Skin epidermis (tissue), 12 donors: ENCODE data around the gene HECW1.

ENCODE experiments used
- H3K27ac ChIP-seq, 21 experiments: fragments of 200-600 bp; sonication (generic) in 11 of 21; one replicate each; pipeline ENCODE4 v1.5.0; 2020; ENCODE audit warnings: mild to moderate bottlenecking in 3 of 21, inconsistent platforms in 2 of 21, moderate library complexity in 2 of 21
- H3K4me3 ChIP-seq, 7 experiments: fragments of 200-600 bp; sonication (generic) in 2 of 7; one replicate each; pipeline ENCODE4 v1.5.0; 2020; ENCODE audit warnings: inconsistent platforms in 2 of 7, mild to moderate bottlenecking in 2 of 7, moderate library complexity in 1 of 7

The HECW1 gene

GRCh38 chr7:43509906-43510305, 397.5 kb downstream of the HECW1 start:
- no peak overlapping the region for H3K27ac ChIP-seq
- no peak overlapping the region for H3K4me3 ChIP-seq

- no peak overlapping the region for H3K4me3 ChIP-seq
- no peak overlapping the region for H3K27ac ChIP-seq
Observed at GRCh38 chr7:43511029-43511428, 398.6 kb downstream of the HECW1 start.

GRCh38 chr7:43511769-43512515, 399.5 kb downstream of the HECW1 start:
- Histone ChIP-seq H3K27ac (no peak overlapping the region), H3K4me3 (no peak overlapping the region)

GRCh38 chr7:43513251-43513650, 400.8 kb downstream of the HECW1 start:
- H3K27ac ChIP-seq: no peak overlapping the region
- H3K4me3 ChIP-seq: no peak overlapping the region

GRCh38 chr7:43516581-43517342, 404.3 kb downstream of the HECW1 start:
- peak overlapping the region in 2 of 21 experiments; percentile 8 to 17 for H3K27ac ChIP-seq

GRCh38 chr7:43517464-43517863, 405.0 kb downstream of the HECW1 start:
- Histone ChIP-seq H3K27ac (peak overlapping the region in 2 of 21 experiments; percentile 8 to 17), H3K4me3 (no peak overlapping the region)

More at GRCh38 chr7:43516581-43517342, 404.3 kb downstream of the HECW1 start:
- no peak overlapping the region for H3K4me3 ChIP-seq

GRCh38 chr7:43520201-43520600, 407.8 kb downstream of the HECW1 start:
- H3K27ac ChIP-seq: no peak overlapping the region
- H3K4me3 ChIP-seq: no peak overlapping the region

GRCh38 chr7:43522406-43523156, 410.1 kb downstream of the HECW1 start:
- H3K4me3 ChIP-seq: no peak overlapping the region
- peak overlapping the region in 2 of 21 experiments; percentile 19 to 50 for H3K27ac ChIP-seq

- Histone ChIP-seq H3K27ac (no peak overlapping the region), H3K4me3 (no peak overlapping the region)
Observed at GRCh38 chr7:43528576-43529354, 416.3 kb downstream of the HECW1 start.

GRCh38 chr7:43530553-43531410, 418.3 kb downstream of the HECW1 start:
- H3K4me3 ChIP-seq: no peak overlapping the region
- H3K27ac ChIP-seq: no peak overlapping the region

- H3K27ac ChIP-seq: no peak overlapping the region
- H3K4me3 ChIP-seq: no peak overlapping the region
Observed at GRCh38 chr7:43531700-43532099, 419.3 kb downstream of the HECW1 start.

GRCh38 chr7:43533801-43534479, 421.5 kb downstream of the HECW1 start:
- H3K4me3 ChIP-seq: no peak overlapping the region
- H3K27ac ChIP-seq: peak overlapping the region in 4 of 21 experiments; percentile 3 to 54 (median 34)

- Histone ChIP-seq H3K4me3 (no peak overlapping the region), H3K27ac (peak overlapping the region in 2 of 21 experiments; percentile 29 to 54)
Observed at GRCh38 chr7:43535031-43535451, 422.6 kb downstream of the HECW1 start.

- Histone ChIP-seq H3K4me3 (no peak overlapping the region), H3K27ac (peak overlapping the region in 4 of 21 experiments; percentile 14 to 46 (median 24))
Observed at GRCh38 chr7:43535810-43536585, 423.6 kb downstream of the HECW1 start.

GRCh38 chr7:43536773-43537172, 424.3 kb downstream of the HECW1 start:
- Histone ChIP-seq H3K27ac (peak overlapping the region in 4 of 21 experiments; percentile 7 to 46 (median 17)), H3K4me3 (no peak overlapping the region)

GRCh38 chr7:43537765-43538403, 425.4 kb downstream of the HECW1 start:
- Histone ChIP-seq H3K4me3 (no peak overlapping the region), H3K27ac (no peak overlapping the region)

- no peak overlapping the region for H3K27ac ChIP-seq
- H3K4me3 ChIP-seq: no peak overlapping the region
Observed at GRCh38 chr7:43538404-43538771, 425.9 kb downstream of the HECW1 start.
